Measurements from ENCODE around the gene MASP1.

The MASP1 gene

DNA sequence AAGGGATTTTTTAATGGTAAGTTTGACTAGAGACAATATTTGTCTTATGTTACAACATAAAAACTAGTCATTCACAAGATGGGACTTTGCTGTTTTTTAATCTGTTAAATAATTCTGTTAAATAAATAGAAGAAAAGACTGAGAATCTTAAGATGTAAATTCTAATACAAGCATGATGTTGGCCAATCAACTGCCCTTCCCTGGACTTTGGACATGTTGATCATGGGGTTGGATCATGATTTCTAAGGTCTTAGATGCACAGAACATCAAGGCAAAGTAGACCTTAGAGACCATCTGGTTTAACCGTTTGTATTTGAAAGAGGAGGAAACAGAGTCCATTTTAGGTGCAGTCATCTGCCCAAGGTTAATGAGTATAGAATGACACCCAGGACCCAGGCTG is 10.9 kb downstream of the MASP1 start:
- no peak for DNase-seq (ENCODE audit: extremely low read depth, low read depth)
- no peak overlapping the region for H3K4me3 ChIP-seq (replicated peaks; ENCODE audit: low read depth, low read length)
- TF ChIP-seq, protein P1, sequence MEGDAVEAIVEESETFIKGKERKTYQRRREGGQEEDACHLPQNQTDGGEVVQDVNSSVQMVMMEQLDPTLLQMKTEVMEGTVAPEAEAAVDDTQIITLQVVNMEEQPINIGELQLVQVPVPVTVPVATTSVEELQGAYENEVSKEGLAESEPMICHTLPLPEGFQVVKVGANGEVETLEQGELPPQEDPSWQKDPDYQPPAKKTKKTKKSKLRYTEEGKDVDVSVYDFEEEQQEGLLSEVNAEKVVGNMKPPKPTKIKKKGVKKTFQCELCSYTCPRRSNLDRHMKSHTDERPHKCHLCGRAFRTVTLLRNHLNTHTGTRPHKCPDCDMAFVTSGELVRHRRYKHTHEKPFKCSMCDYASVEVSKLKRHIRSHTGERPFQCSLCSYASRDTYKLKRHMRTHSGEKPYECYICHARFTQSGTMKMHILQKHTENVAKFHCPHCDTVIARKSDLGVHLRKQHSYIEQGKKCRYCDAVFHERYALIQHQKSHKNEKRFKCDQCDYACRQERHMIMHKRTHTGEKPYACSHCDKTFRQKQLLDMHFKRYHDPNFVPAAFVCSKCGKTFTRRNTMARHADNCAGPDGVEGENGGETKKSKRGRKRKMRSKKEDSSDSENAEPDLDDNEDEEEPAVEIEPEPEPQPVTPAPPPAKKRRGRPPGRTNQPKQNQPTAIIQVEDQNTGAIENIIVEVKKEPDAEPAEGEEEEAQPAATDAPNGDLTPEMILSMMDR (IDR thresholded peaks at IDR 0.05; ENCODE audit: low read depth, low read length, missing control alignments) = no peak

DNA sequence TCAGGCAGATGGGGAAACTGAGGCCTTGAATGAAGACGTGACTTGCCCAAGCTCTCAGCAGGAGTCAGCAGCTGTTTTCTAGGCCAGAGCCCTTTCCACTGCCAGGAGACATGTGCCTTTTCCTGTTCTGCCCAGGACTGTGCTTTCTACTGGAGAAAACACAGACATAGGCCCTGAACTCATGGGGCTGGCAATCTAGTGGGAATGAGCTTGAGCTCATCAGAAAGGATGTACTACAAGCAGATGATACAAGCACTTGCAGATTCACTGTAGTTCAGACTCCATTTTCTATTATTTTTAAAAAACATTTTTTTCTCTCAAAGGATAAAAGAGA is 14.4 kb downstream of the MASP1 start:
- TF ChIP-seq, protein P1 (IDR thresholded peaks at IDR 0.05; ENCODE audit: low read depth, low read length, missing control alignments) = no peak
- H3K4me3 ChIP-seq (replicated peaks; ENCODE audit: low read depth, low read length) = no peak overlapping the region
- no peak for DNase-seq (ENCODE audit: extremely low read depth, low read depth)

GRCh38 chr3:187276397-187277128 is 15.0 kb downstream of the MASP1 start:
- TF ChIP-seq, protein P1 (IDR thresholded peaks at IDR 0.05; ENCODE audit: low read depth, low read length, missing control alignments) = no peak
- no peak overlapping the region for H3K4me3 ChIP-seq (replicated peaks; ENCODE audit: low read depth, low read length)
- no peak for DNase-seq (ENCODE audit: extremely low read depth, low read depth)

- no peak overlapping the region for H3K4me3 ChIP-seq (replicated peaks; ENCODE audit: low read depth, low read length)
- no peak for DNase-seq (ENCODE audit: extremely low read depth, low read depth)
- TF ChIP-seq, protein P1 (IDR thresholded peaks at IDR 0.05; ENCODE audit: low read depth, low read length, missing control alignments) = no peak
These were observed 16.6 kb downstream of the MASP1 start for GRCh38 chr3:187274977-187275338.

DNA sequence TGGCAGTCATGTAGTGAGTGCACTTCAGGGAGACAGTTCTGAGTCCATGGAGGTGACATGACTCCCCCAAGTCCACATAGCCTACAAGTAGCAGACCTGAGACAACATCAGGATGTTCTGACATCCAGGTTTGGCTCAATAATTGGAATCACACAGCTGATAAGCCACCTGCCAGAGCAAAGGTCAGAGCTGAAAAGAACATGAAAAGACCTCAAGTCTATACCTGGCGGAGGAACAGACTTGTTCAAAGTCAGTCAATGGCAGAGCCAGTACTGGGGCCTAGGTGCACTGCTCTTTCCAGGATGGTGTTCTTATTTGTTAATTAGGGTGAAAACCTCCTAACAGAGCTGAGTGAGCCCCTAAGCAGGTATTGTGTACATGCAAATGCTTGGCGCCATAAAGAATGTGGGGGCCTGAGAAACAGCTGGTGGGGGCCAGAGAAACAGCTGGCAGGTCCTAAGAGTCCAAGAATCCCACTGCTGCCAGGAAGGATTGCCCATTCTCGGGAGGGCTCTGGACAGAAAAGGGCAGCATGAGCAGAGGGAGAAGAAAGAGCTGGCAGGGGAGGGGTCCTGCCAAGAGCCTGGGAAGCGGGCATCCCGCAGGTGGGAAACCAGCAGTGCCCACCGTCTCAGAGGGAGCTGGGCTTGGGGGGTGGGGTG is 17.1 kb downstream of the MASP1 start:
- no peak for DNase-seq (ENCODE audit: extremely low read depth, low read depth)
- TF ChIP-seq, protein P1 (IDR thresholded peaks at IDR 0.05; ENCODE audit: low read depth, low read length, missing control alignments) = no peak
- H3K4me3 ChIP-seq (replicated peaks; ENCODE audit: low read depth, low read length) = no peak overlapping the region

DNA sequence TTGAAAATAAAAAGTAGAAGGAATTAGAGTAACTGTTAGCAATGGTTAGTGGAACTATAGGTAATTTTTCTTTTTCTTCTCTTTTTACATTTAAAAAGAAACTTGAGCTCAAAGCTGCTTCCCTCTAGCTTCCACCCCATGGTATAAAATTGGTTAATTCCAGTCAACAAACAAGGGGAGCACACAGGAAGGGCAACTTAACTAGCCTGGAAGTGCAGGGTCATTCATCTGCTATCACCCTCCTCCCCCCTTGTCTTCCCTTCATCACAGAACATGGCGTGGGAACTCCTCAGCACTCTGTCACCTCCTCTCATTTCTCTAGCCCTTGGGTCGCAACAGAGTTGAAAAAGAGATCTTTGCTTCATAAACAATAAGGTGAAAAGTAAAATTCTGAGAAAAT is 20.0 kb downstream of the MASP1 start:
- TF ChIP-seq, protein P1 (IDR thresholded peaks at IDR 0.05; ENCODE audit: low read depth, low read length, missing control alignments) = no peak
- DNase-seq (ENCODE audit: extremely low read depth, low read depth) = no peak
- H3K4me3 ChIP-seq (replicated peaks; ENCODE audit: low read depth, low read length) = no peak overlapping the region

All from HFF-Myc (cell line).